GM12872 (cell line): Measurements from ENCODE around the gene TMCO2.

Source experiments
- TF ChIP-seq, protein P1 (sequence below): IDR thresholded peaks from 3 replicates; pipeline ENCODE4 v1.5.1; 2011; ENCODE audit warnings: low read depth, mild to moderate bottlenecking, low read length, moderate library complexity; ENCODE audit not compliant: insufficient read depth

The TMCO2 gene

DNA sequence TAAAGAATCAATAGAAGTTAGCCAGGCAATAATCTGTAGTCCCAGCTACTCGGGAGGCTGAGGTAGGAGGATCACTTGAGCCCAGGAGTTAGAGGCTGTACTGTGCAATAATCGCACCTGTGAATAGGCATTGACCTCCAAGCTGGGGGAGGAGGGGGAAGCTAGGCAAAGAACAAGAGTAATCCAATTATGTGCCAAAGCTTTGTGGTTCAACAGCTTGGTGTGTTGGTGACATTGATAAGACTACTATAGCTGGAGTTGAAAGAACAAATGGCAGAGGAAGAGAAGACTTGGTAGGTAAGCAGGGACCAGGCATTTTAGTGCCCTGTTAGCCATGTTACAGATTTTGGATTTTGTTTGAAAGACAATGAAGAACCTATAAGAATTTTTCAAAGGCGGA lies 2.1 kb upstream of the TMCO2 start:
- TF ChIP-seq, protein P1, sequence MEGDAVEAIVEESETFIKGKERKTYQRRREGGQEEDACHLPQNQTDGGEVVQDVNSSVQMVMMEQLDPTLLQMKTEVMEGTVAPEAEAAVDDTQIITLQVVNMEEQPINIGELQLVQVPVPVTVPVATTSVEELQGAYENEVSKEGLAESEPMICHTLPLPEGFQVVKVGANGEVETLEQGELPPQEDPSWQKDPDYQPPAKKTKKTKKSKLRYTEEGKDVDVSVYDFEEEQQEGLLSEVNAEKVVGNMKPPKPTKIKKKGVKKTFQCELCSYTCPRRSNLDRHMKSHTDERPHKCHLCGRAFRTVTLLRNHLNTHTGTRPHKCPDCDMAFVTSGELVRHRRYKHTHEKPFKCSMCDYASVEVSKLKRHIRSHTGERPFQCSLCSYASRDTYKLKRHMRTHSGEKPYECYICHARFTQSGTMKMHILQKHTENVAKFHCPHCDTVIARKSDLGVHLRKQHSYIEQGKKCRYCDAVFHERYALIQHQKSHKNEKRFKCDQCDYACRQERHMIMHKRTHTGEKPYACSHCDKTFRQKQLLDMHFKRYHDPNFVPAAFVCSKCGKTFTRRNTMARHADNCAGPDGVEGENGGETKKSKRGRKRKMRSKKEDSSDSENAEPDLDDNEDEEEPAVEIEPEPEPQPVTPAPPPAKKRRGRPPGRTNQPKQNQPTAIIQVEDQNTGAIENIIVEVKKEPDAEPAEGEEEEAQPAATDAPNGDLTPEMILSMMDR = no peak

DNA sequence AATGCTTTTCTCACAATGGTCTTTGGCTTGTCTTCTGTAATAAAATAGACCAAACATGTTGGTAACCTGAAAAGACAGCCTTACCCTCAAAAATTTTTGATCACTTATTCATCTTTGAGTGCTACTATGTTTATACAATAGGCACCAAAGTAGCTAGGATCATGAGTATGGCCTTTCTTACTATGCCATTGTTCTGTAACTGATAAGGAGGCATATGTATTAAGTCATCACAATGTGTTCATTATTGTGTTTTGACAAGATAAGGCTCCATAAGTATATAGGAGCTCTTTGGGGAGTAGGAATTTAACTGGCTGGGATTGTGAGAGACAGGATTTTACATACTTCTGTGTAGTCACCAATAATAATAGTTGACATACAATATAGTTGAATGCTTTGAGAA lies 675 bp downstream of the TMCO2 start:
- TF ChIP-seq, protein P1 = no peak

- TF ChIP-seq, protein P1 = no peak
Observed at GRCh38 chr1:40251456-40251855, 3.7 kb downstream of the TMCO2 start.

- TF ChIP-seq, protein P1 = no peak
Observed at GRCh38 chr1:40252601-40253000, 4.9 kb downstream of the TMCO2 start.

GRCh38 chr1:40255231-40255630 lies 7.5 kb downstream of the TMCO2 start:
- TF ChIP-seq, protein P1 = no peak

DNA sequence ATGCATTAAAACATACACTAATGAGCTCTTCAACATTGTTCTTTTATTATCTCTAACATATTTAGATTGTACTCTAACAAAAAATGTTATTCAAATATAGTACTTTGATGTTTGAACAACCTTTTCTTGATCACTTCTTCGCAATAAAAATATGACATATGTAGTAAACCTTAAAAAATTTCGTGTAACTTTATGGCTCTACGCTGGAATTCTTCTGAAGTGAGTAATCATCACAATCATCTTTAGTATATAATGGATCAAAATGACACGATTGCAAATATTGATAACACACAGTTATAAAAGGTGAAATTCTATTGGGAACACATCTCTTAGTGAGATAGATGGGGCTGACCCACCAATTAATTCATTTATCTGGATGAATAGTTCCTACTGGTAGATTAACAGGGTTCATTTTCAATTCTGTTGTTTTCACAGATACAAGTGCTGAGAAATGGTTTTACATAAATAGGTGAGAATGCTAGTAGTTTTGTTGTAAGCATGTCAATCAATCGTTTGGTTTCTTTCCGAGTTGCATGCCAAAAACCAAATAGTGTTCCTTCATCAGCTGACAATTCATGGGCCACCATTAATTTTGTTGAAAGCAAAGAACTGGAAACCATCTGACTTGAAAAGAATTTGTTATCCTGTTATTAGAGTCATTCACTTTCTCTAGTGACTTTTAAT lies 8.8 kb downstream of the TMCO2 start:
- TF ChIP-seq, protein P1 = no peak

DNA sequence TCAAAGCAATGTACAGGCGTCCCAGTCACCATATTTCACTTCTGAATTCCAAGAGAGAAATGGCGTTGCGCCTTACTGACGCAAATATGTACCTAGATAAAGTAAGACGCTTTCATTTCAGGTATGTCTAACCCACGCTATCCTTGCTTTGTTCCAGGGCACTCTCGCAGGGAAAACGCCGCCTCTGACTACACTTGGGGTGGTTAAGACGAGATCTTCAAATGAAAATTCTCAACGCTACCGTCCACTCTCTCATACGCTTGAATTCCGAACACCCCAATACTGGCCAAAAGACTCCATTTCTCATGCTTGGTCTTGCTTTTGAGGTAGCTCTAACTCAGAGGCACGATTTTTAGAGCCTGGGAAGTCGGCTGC lies 9.6 kb downstream of the TMCO2 start:
- TF ChIP-seq, protein P1 = no peak
